GM11168 (cell line): ENCODE measurements around the gene OR10H2.
"Not testable (repeated sequence)": the region's sequence is repeated elsewhere in the genome, so short reads cannot be mapped to it uniquely, and the experiment has no call there.

Experiments
- in situ Hi-C: fragments of 300-500 bp; cut with MboI; formaldehyde crosslinking; loops from one replicate; pipeline ENCODE4 v1.12.0; 2022; ENCODE audit warnings: low sequenced_read_pairs; ENCODE audit not compliant: unreplicated experiment

The OR10H2 gene

GRCh38 chr19:15759962-15760565 lies 32.2 kb downstream of the OR10H2 start:
- in situ Hi-C loops: no loop called here

GRCh38 chr19:15769586-15769985 lies 41.8 kb downstream of the OR10H2 start:
- in situ Hi-C loops: no loop called here

GRCh38 chr19:15774159-15774558 lies 46.3 kb downstream of the OR10H2 start:
- in situ Hi-C loops: not testable (repeated sequence)

- in situ Hi-C loops: no loop called here
Measured at GRCh38 chr19:15775249-15775648, 47.4 kb downstream of the OR10H2 start.

- in situ Hi-C loops: no loop called here
Measured at GRCh38 chr19:15776264-15776663, 48.4 kb downstream of the OR10H2 start.

GRCh38 chr19:15776991-15777970 lies 49.5 kb downstream of the OR10H2 start:
- in situ Hi-C loops: no loop called here
